ENCODE data around the gene GNAT1.

DNA sequence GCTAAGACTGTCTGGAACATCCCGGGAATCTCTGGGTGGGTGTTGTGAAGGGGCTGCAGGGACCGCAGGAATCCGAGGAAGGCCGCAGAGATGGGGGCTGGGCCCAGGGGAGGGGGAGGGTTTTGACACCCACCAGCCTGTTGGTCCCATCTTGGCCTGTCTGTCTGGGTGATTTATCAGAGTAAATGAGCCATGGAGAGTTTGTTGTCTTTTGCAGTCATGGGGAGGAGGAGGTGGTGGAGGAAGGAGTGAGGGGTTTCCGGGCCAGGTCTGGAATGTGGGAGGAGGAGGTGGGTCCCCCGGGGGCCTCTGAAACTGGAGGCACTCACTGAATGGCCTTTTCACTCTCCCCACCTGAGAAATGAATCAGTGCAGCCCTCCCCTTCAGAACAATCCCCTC is 24.8 kb upstream of the GNAT1 start:
- TF ChIP-seq, protein P1, sequence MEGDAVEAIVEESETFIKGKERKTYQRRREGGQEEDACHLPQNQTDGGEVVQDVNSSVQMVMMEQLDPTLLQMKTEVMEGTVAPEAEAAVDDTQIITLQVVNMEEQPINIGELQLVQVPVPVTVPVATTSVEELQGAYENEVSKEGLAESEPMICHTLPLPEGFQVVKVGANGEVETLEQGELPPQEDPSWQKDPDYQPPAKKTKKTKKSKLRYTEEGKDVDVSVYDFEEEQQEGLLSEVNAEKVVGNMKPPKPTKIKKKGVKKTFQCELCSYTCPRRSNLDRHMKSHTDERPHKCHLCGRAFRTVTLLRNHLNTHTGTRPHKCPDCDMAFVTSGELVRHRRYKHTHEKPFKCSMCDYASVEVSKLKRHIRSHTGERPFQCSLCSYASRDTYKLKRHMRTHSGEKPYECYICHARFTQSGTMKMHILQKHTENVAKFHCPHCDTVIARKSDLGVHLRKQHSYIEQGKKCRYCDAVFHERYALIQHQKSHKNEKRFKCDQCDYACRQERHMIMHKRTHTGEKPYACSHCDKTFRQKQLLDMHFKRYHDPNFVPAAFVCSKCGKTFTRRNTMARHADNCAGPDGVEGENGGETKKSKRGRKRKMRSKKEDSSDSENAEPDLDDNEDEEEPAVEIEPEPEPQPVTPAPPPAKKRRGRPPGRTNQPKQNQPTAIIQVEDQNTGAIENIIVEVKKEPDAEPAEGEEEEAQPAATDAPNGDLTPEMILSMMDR (IDR thresholded peaks at IDR 0.05; ENCODE audit: insufficient read depth, low read length, poor library complexity, severe bottlenecking): no peak
- no peak for TF ChIP-seq EZH2phosphoT487 (conservative IDR thresholded peaks at IDR 0.05; ENCODE audit: low read length)

Measured in SU-DHL-6 (cell line).